NCI-H2107 treated with DMSO at 0.1 percent for 48 hours (cell line): ENCODE results near the gene PARP2.

Experiments used
- DNase-seq: peaks from one replicate; lab custom pipeline; 2025; ENCODE audit not compliant: unreplicated experiment; lab: John Stamatoyannopoulos, UW

Gene PARP2

GRCh38 chr14:20400589-20400964 lies 57.1 kb downstream of the PARP2 start:
- no peak for DNase-seq

GRCh38 chr14:20400965-20401593 lies 57.6 kb downstream of the PARP2 start:
- DNase-seq: no peak

GRCh38 chr14:20403521-20403920 lies 60.1 kb downstream of the PARP2 start:
- DNase-seq: no peak
